HCT116 (cell line): ENCODE data around the gene ZBTB16.

Experiments used
- ELF1 ChIP-seq: IDR thresholded peaks from 2 replicates; pipeline ENCODE4 v1.6.1; 2012; ENCODE audit warnings: low read depth, borderline replicate concordance
- EZH2 ChIP-seq: fragments of 200-600 bp; sonication (generic); IDR thresholded peaks from 2 replicates; pipeline ENCODE4 v1.6.1; 2017; ENCODE audit warnings: antibody characterized with exemption, mixed run types
- FOSL1 ChIP-seq: IDR thresholded peaks from 2 replicates; pipeline ENCODE4 v1.6.1; 2012; ENCODE audit warnings: low read depth
- JUND ChIP-seq: IDR thresholded peaks from 2 replicates; pipeline ENCODE4 v1.6.1; 2012
- POLR2A ChIP-seq: IDR thresholded peaks from 2 replicates; pipeline ENCODE4 v1.7.0; 2011; ENCODE audit warnings: borderline replicate concordance; ENCODE audit not compliant: insufficient read depth, insufficient read length; ENCODE audit errors: extremely low read depth
- POLR2AphosphoS5 ChIP-seq: IDR thresholded peaks from 2 replicates; pipeline ENCODE4 v1.6.1; 2011; ENCODE audit warnings: mild to moderate bottlenecking, low read depth, low read length, moderate library complexity
- TCF7L2 ChIP-seq: IDR thresholded peaks from 2 replicates; pipeline ENCODE4 v1.7.0; 2011; ENCODE audit warnings: borderline replicate concordance, inconsistent platforms; ENCODE audit not compliant: insufficient read depth, insufficient read length; ENCODE audit errors: extremely low read depth
- YY1 ChIP-seq: IDR thresholded peaks from 2 replicates; pipeline ENCODE4 v1.6.1; 2011; ENCODE audit warnings: low read length, low read depth, moderate library complexity, mild to moderate bottlenecking; ENCODE audit not compliant: insufficient replicate concordance; ENCODE audit errors: extremely low read depth
- TF ChIP-seq, protein P1 (sequence below), 3 experiments: fragments of 200-600 bp in 1 of 3; sonication (generic) in 1 of 3; IDR thresholded peaks in 2 of 3; conservative IDR thresholded peaks in 1 of 3; 2 replicates each; pipeline ENCODE4 v1.5.1; 2012 to 2017; ENCODE audit warnings: low read depth in 2 of 3, low read length in 2 of 3, antibody characterized with exemption in 1 of 3, borderline replicate concordance in 1 of 3, control low read depth in 1 of 3, mild to moderate bottlenecking in 1 of 3, mixed read lengths in 1 of 3, mixed run types in 1 of 3, moderate library complexity in 1 of 3; ENCODE audit not compliant: insufficient read depth in 1 of 3

DNA sequence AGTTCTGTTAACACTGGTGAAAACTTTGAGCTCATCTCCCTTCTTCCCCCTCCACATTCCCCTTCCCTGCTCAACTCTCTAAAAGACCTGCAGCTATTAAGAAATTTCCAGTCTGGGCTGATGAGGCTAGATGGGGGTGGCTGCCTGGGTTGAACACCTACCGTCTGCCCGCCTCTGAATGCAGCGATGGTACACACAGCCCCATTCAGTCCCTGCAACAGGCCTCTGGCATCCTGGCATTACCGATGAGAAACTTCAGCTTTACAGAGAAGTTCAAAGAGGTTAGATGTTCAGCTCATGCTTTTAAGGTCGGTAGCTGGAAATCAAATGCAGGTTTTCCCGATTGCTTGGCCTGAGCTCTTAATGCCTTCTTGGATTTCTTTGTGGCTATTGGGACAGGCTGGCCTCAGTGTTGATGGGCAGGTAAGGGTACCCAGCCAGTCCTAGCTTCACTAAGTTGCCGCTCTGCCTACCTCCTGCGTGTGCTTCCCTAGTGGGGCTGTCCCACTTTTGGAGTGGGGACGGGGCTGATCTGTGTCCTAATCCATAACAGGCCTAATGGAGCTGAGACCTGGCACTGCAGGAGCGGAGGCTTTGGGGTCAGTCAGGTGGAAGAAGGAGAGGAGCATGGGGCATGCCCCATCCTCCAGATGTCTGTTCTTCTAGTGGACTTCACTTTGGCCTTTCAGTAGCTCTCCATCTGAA, 49.1 kb downstream of the ZBTB16 start:
- TF ChIP-seq TCF7L2 (no peak), FOSL1 (no peak), POLR2A (no peak), ELF1 (no peak), JUND (no peak), POLR2AphosphoS5 (no peak), YY1 (no peak), EZH2 (no peak)
- TF ChIP-seq, protein P1, sequence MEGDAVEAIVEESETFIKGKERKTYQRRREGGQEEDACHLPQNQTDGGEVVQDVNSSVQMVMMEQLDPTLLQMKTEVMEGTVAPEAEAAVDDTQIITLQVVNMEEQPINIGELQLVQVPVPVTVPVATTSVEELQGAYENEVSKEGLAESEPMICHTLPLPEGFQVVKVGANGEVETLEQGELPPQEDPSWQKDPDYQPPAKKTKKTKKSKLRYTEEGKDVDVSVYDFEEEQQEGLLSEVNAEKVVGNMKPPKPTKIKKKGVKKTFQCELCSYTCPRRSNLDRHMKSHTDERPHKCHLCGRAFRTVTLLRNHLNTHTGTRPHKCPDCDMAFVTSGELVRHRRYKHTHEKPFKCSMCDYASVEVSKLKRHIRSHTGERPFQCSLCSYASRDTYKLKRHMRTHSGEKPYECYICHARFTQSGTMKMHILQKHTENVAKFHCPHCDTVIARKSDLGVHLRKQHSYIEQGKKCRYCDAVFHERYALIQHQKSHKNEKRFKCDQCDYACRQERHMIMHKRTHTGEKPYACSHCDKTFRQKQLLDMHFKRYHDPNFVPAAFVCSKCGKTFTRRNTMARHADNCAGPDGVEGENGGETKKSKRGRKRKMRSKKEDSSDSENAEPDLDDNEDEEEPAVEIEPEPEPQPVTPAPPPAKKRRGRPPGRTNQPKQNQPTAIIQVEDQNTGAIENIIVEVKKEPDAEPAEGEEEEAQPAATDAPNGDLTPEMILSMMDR (IDR thresholded peaks at IDR 0.05 in 2 of 3, conservative IDR thresholded peaks at IDR 0.05 in 1 of 3; ENCODE audit: borderline replicate concordance in 1 of 3, insufficient read depth in 1 of 3, low read depth in 2 of 3, low read length in 2 of 3): no peak
